ENCODE measurements around the gene COL23A1.

COL23A1 gene

GRCh38 chr5:178460598-178460997, 129.6 kb downstream of the COL23A1 start:
- TF ChIP-seq POLR2A (IDR thresholded peaks at IDR 0.05; ENCODE audit: low read length) = no peak
- TF ChIP-seq GATA1 (IDR thresholded peaks at IDR 0.05; ENCODE audit: low read depth, low read length) = no peak
- no peak for DNase-seq

- no peak for DNase-seq
- TF ChIP-seq GATA1 (IDR thresholded peaks at IDR 0.05; ENCODE audit: low read depth, low read length) = no peak
- TF ChIP-seq POLR2A (IDR thresholded peaks at IDR 0.05; ENCODE audit: low read length) = no peak
Measured at GRCh38 chr5:178460174-178460573, 130.0 kb downstream of the COL23A1 start.

GRCh38 chr5:178458140-178458539, 132.1 kb downstream of the COL23A1 start:
- no peak for DNase-seq
- TF ChIP-seq POLR2A (IDR thresholded peaks at IDR 0.05; ENCODE audit: low read length) = no peak

GRCh38 chr5:178457471-178457870, 132.7 kb downstream of the COL23A1 start:
- no peak for DNase-seq
- TF ChIP-seq GATA1 (IDR thresholded peaks at IDR 0.05; ENCODE audit: low read depth, low read length) (no peak), POLR2A (IDR thresholded peaks at IDR 0.05; ENCODE audit: low read length) (no peak)

GRCh38 chr5:178455480-178455835, 134.7 kb downstream of the COL23A1 start:
- TF ChIP-seq POLR2A (IDR thresholded peaks at IDR 0.05; ENCODE audit: low read length) (no peak), GATA1 (IDR thresholded peaks at IDR 0.05; ENCODE audit: low read depth, low read length) (no peak)

GRCh38 chr5:178454821-178455479, 135.2 kb downstream of the COL23A1 start:
- no peak for DNase-seq
- no peak for TF ChIP-seq POLR2A (IDR thresholded peaks at IDR 0.05; ENCODE audit: low read length)
- no peak for TF ChIP-seq GATA1 (IDR thresholded peaks at IDR 0.05; ENCODE audit: low read depth, low read length)

More at GRCh38 chr5:178455480-178455835, 134.7 kb downstream of the COL23A1 start:
- no peak for DNase-seq

- DNase-seq = no peak
- no peak for TF ChIP-seq POLR2A (IDR thresholded peaks at IDR 0.05; ENCODE audit: low read length)
- no peak for TF ChIP-seq GATA1 (IDR thresholded peaks at IDR 0.05; ENCODE audit: low read depth, low read length)
Measured at GRCh38 chr5:178454303-178454702, 135.9 kb downstream of the COL23A1 start.

- DNase-seq = peak in 1 of 2 experiments; percentile 12
- TF ChIP-seq POLR2A (IDR thresholded peaks at IDR 0.05; ENCODE audit: low read length) = no peak
- TF ChIP-seq GATA1 (IDR thresholded peaks at IDR 0.05; ENCODE audit: low read depth, low read length) = no peak
Measured at GRCh38 chr5:178453224-178453623, 137.0 kb downstream of the COL23A1 start.

GRCh38 chr5:178450121-178451028, 139.8 kb downstream of the COL23A1 start:
- TF ChIP-seq GATA1 (IDR thresholded peaks at IDR 0.05; ENCODE audit: low read depth, low read length) = no peak
- no peak for TF ChIP-seq POLR2A (IDR thresholded peaks at IDR 0.05; ENCODE audit: low read length)
- DNase-seq = peak; percentile 46 to 65

- DNase-seq = peak; percentile 83 to 95
- TF ChIP-seq GATA1 (IDR thresholded peaks at IDR 0.05; ENCODE audit: low read depth, low read length) (peak; percentile 62), POLR2A (IDR thresholded peaks at IDR 0.05; ENCODE audit: low read length) (peak; percentile 41)
Measured at GRCh38 chr5:178449163-178450070, 140.8 kb downstream of the COL23A1 start.

GRCh38 chr5:178445534-178445933, 144.7 kb downstream of the COL23A1 start:
- no peak for DNase-seq
- TF ChIP-seq POLR2A (IDR thresholded peaks at IDR 0.05; ENCODE audit: low read length) = no peak
- no peak for TF ChIP-seq GATA1 (IDR thresholded peaks at IDR 0.05; ENCODE audit: low read depth, low read length)

- no peak for DNase-seq
- no peak for TF ChIP-seq GATA1 (IDR thresholded peaks at IDR 0.05; ENCODE audit: low read depth, low read length)
- no peak for TF ChIP-seq POLR2A (IDR thresholded peaks at IDR 0.05; ENCODE audit: low read length)
Measured at GRCh38 chr5:178442405-178443257, 147.6 kb downstream of the COL23A1 start.
